Measurements from ENCODE around the gene WIPF1. TPM values are rescaled to one million over a fixed set of nuclear protein-coding genes. Genes with fewer than 3 reads are reported as not detected.

The WIPF1 gene
- total RNA-seq, 2 donors from 2014 or later = 6.7 to 21.4 TPM

GRCh38 chr2:174606336-174606735 lies 8.7 kb upstream of the WIPF1 start:
- Histone ChIP-seq H3K4me3 (no peak overlapping the region), H3K9ac (ENCODE audit: low read depth in 2 of 2, low read length in 2 of 2) (no peak overlapping the region), H3K4me1 (no peaks in the 10 kb centered on the region), H3K36me3 (no peaks in the 10 kb centered on the region), H3K9me3 (no peaks in the 10 kb centered on the region), H3K27ac (no peak overlapping the region), H3K27me3 (no peaks in the 10 kb centered on the region)
- no peak for DNase-seq
- intact Hi-C loops (cut with DNase I) = no loop called here
- TF ChIP-seq CTCF (IDR thresholded peaks at IDR 0.05) = no peak

- H3K4me1 ChIP-seq = no peaks in the 10 kb centered on the region
- no peak for DNase-seq
- no peak overlapping the region for H3K4me3 ChIP-seq
- intact Hi-C loops (cut with DNase I) = no loop called here
- no peaks in the 10 kb centered on the region for H3K36me3 ChIP-seq
- H3K27me3 ChIP-seq = no peaks in the 10 kb centered on the region
- H3K9me3 ChIP-seq = no peaks in the 10 kb centered on the region
- H3K27ac ChIP-seq = no peak overlapping the region
- no peak for TF ChIP-seq CTCF (IDR thresholded peaks at IDR 0.05)
- no peak overlapping the region for H3K9ac ChIP-seq (ENCODE audit: low read depth in 2 of 2, low read length in 2 of 2)
These were observed 8.1 kb upstream of the WIPF1 start for GRCh38 chr2:174605687-174606086.

GRCh38 chr2:174603280-174603679 lies 5.7 kb upstream of the WIPF1 start:
- no peaks in the 10 kb centered on the region for H3K4me1 ChIP-seq

GRCh38 chr2:174602745-174603144 lies 5.1 kb upstream of the WIPF1 start:
- Histone ChIP-seq H3K9me3 (no peaks in the 10 kb centered on the region), H3K36me3 (no peaks in the 10 kb centered on the region), H3K4me1 (no peaks in the 10 kb centered on the region), H3K4me3 (no peak overlapping the region), H3K27me3 (no peaks in the 10 kb centered on the region), H3K27ac (no peak overlapping the region), H3K9ac (ENCODE audit: low read depth in 2 of 2, low read length in 2 of 2) (no peak overlapping the region)
- no peak for DNase-seq
- intact Hi-C loops (cut with DNase I) = loop anchor here (5.0 kb wide), 2 partner anchors 85 to 140 kb away; no protein-coding TSS in a partner anchor
- TF ChIP-seq CTCF (IDR thresholded peaks at IDR 0.05) = no peak

More at GRCh38 chr2:174603280-174603679, 5.7 kb upstream of the WIPF1 start:
- no peak overlapping the region for H3K27ac ChIP-seq
- intact Hi-C loops (cut with DNase I) = loop anchor here (5.0 kb wide), 2 partner anchors 84 to 141 kb away; no protein-coding TSS in a partner anchor
- no peaks in the 10 kb centered on the region for H3K36me3 ChIP-seq
- DNase-seq = peak; percentile 57
- no peaks in the 10 kb centered on the region for H3K9me3 ChIP-seq
- H3K27me3 ChIP-seq = no peaks in the 10 kb centered on the region
- TF ChIP-seq CTCF (IDR thresholded peaks at IDR 0.05) = peak; percentile 34
- H3K4me3 ChIP-seq = no peak overlapping the region
- no peak overlapping the region for H3K9ac ChIP-seq (ENCODE audit: low read depth in 2 of 2, low read length in 2 of 2)

- Histone ChIP-seq H3K4me3 (no peak overlapping the region), H3K27ac (peak overlapping the region; percentile 33), H3K36me3 (no peaks in the 10 kb centered on the region), H3K27me3 (no peaks in the 10 kb centered on the region), H3K9me3 (no peaks in the 10 kb centered on the region), H3K4me1 (no peaks in the 10 kb centered on the region), H3K9ac (ENCODE audit: low read depth in 2 of 2, low read length in 2 of 2) (no peak overlapping the region)
- no peak for DNase-seq
- no peak for TF ChIP-seq CTCF (IDR thresholded peaks at IDR 0.05)
- intact Hi-C loops (cut with DNase I) = loop anchor here (5.0 kb wide), 2 partner anchors 87 to 138 kb away; no protein-coding TSS in a partner anchor
These were observed 2.7 kb upstream of the WIPF1 start for GRCh38 chr2:174600349-174600748.

All from colonic mucosa (tissue), 4 donors.